ENCODE measurements around the gene TYK2. TPM values are rescaled to one million over a fixed set of nuclear protein-coding genes. Genes with fewer than 3 reads are reported as not detected.

Gene TYK2
- total and polyA plus RNA-seq, 2 of the 13 experiments (the other 11 are each of a cell fraction or from before 2014, with no cell fraction given) = 38.8 to 60.1 TPM

GRCh38 chr19:10332965-10333757 lies 47.2 kb downstream of the TYK2 start, which contains the start of gene RAVER1 (continued):
- TF ChIP-seq ZNF407 (CRISPR knock-in tag; IDR thresholded peaks at IDR 0.05; ENCODE audit: not compliant biosample characterization) (peak; percentile 8), RNF2 (conservative IDR thresholded peaks at IDR 0.05; ENCODE audit: low read depth) (no peak; the same call in 1 of the 2 replicates), GMEB1 (CRISPR knock-in tag; IDR thresholded peaks at IDR 0.05; ENCODE audit: borderline replicate concordance) (peak; percentile 89), ZNF230 (CRISPR knock-in tag; IDR thresholded peaks at IDR 0.05) (peak; percentile 59; the same call in 1 of the 2 replicates), GZF1 (CRISPR knock-in tag; IDR thresholded peaks at IDR 0.05) (peak; percentile 72; the same call in 1 of the 2 replicates), SP140L (CRISPR knock-in tag; IDR thresholded peaks at IDR 0.05; ENCODE audit: borderline replicate concordance) (no peak; the same call in 1 of the 2 replicates), HDAC1 (CRISPR knock-in tag; IDR thresholded peaks at IDR 0.05) (peak; percentile 91), U2AF1 (optimal IDR thresholded peaks at IDR 0.05; ENCODE audit: low read depth, low read length) (peak; percentile 54), ISL2 (CRISPR knock-in tag; IDR thresholded peaks at IDR 0.05) (peak; percentile 51; the same call in 1 of the 2 replicates), ZNF205 (CRISPR knock-in tag; IDR thresholded peaks at IDR 0.05) (0 out of 2 replicates have a peak, but pooled peaks have one; percentile 29), ZNF232 (CRISPR knock-in tag; IDR thresholded peaks at IDR 0.05; ENCODE audit: borderline replicate concordance) (0 out of 2 replicates have a peak, but pooled peaks have one; percentile 7), SRY (CRISPR knock-in tag; IDR thresholded peaks at IDR 0.05) (peak; percentile 36; the same call in 1 of the 2 replicates), MEIS1 (CRISPR knock-in tag; IDR thresholded peaks at IDR 0.05; ENCODE audit: borderline replicate concordance) (peak; percentile 84; the same call in 1 of the 2 replicates), KLF15 (CRISPR knock-in tag; IDR thresholded peaks at IDR 0.05; ENCODE audit: borderline replicate concordance) (peak; percentile 91; the same call in 1 of the 2 replicates), TBX2 (CRISPR knock-in tag; IDR thresholded peaks at IDR 0.05; ENCODE audit: borderline replicate concordance) (peak; percentile 78), RFXAP (CRISPR knock-in tag; IDR thresholded peaks at IDR 0.05; ENCODE audit: borderline replicate concordance) (peak; percentile 63; the same call in 1 of the 2 replicates), ZNF619 (CRISPR knock-in tag; IDR thresholded peaks at IDR 0.05) (peak; percentile 21; the same call in 1 of the 2 replicates), ZNF713 (CRISPR knock-in tag; IDR thresholded peaks at IDR 0.05) (no peak), RFX1 (IDR thresholded peaks at IDR 0.05) (peak; percentile 83), ZNF451 (CRISPR knock-in tag; IDR thresholded peaks at IDR 0.05) (peak; percentile 13; the same call in 1 of the 2 replicates)
